GM12878 (cell line): Measurements from ENCODE around the gene THOC5. TPM values are rescaled to one million over a fixed set of nuclear protein-coding genes. Genes with fewer than 3 reads are reported as not detected.
A peak's percentile ranks its signal among the peaks of the same experiment; 100 is the strongest.

Source experiments
- ATAC-seq: fragments of 200-7000 bp; cut with Tn5 transposase; 3 replicates; pipeline ENCODE4 v1.9.1; 2020; ENCODE audit warnings: mild to moderate bottlenecking, moderate library complexity
- BruUV-seq: library from RNA; stranded (reverse); fragments of 400-500 nt; replicated peaks from 2 replicates; lab custom pipeline; 2021; lab: Mats Ljungman, UMichigan
- CTCF ChIA-PET: fragments of 300-600 bp; sonication (Branson Sonifier 250); formaldehyde crosslinking; extraction: SDS; loops from one replicate; lab custom pipeline; 2021; ENCODE audit warnings: inconsistent platforms; lab: Yijun Ruan, JAX
- POLR2A ChIA-PET: fragments of 350-600 bp; formaldehyde crosslinking; extraction: SDS; loops from one replicate; lab custom pipeline; 2021; ENCODE audit warnings: inconsistent platforms; lab: Charles Lee
- RAD21 ChIA-PET: fragments of 300-600 bp; sonication (Branson Sonifier 250); formaldehyde crosslinking; loops from one replicate; lab custom pipeline; 2023; ENCODE audit warnings: antibody characterized with exemption; ENCODE audit not compliant: unreplicated experiment; lab: Charles Lee
- SMC1A ChIA-PET: fragments of 300-600 bp; sonication (Branson Sonifier 250); formaldehyde crosslinking; loops from one replicate; lab custom pipeline; 2023; ENCODE audit not compliant: unreplicated experiment, uncharacterized antibody; lab: Charles Lee
- DNase-seq: peaks from one replicate; pipeline ENCODE4 v3.0.0-alpha.2; 2011; ENCODE audit warnings: low read depth, low spot score
- FAIRE-seq: peaks from 3 replicates; lab custom pipeline; 2011; peaks lifted over from hg19 to GRCh38; lab: Jason Lieb, UNC
- H2AFZ ChIP-seq: 2 replicates; pipeline ENCODE4 v1.6.0; 2011; ENCODE audit warnings: low read depth, low read length, control low read depth; ENCODE audit not compliant: control insufficient read depth
- H3K27ac ChIP-seq: 2 replicates; pipeline ENCODE4 v1.5.1; 2011; ENCODE audit warnings: control low read depth; ENCODE audit not compliant: control insufficient read depth, insufficient read depth
- H3K27me3 ChIP-seq, 2 experiments: replicated peaks in 1 of 2; 2 replicates each; pipeline versions ENCODE4 v1.6.0 to v1.6.1; 2011; ENCODE audit warnings: low read length in 1 of 2; ENCODE audit not compliant: control insufficient read depth in 2 of 2, insufficient read depth in 2 of 2
- H3K36me3 ChIP-seq, 2 experiments: 2 replicates each; pipeline ENCODE4 v1.5.1; 2011; ENCODE audit warnings: low read length in 1 of 2; ENCODE audit not compliant: control insufficient read depth in 2 of 2, insufficient read depth in 2 of 2
- H3K4me1 ChIP-seq: 2 replicates; pipeline ENCODE4 v1.6.1; 2011; ENCODE audit warnings: mild to moderate bottlenecking, low read length, moderate library complexity, mixed read lengths; ENCODE audit not compliant: control insufficient read depth, insufficient read depth
- H3K4me2 ChIP-seq: 2 replicates; pipeline ENCODE4 v1.6.0; 2011; ENCODE audit warnings: control low read depth; ENCODE audit not compliant: control insufficient read depth, insufficient read depth
- H3K4me3 ChIP-seq: fragments of 200-600 bp; sonication (generic); 2 replicates; pipeline ENCODE4 v1.5.1; 2016
- H3K79me2 ChIP-seq: 2 replicates; pipeline ENCODE4 v1.6.0; 2011; ENCODE audit warnings: low read length; ENCODE audit not compliant: control insufficient read depth, insufficient read depth
- H3K9ac ChIP-seq: 2 replicates; pipeline ENCODE4 v1.8.0; 2011; ENCODE audit warnings: low read length, control low read depth, mixed read lengths; ENCODE audit not compliant: control insufficient read depth, insufficient read depth
- H3K9me3 ChIP-seq: replicated peaks from 3 replicates; pipeline ENCODE4 v1.5.1; 2011; ENCODE audit warnings: mild to moderate bottlenecking, low read length; ENCODE audit not compliant: control insufficient read depth, insufficient read depth
- H4K20me1 ChIP-seq: 2 replicates; pipeline ENCODE4 v1.6.0; 2011; ENCODE audit not compliant: control insufficient read depth, insufficient read depth
- ASH2L ChIP-seq: fragments of 300-600, 200-600 bp; sonication (generic); IDR thresholded peaks from 2 replicates; pipeline ENCODE4 v1.6.1; 2017; ENCODE audit warnings: low read depth, mild to moderate bottlenecking, borderline replicate concordance
- BCL3 ChIP-seq: IDR thresholded peaks from 2 replicates; pipeline ENCODE4 v1.6.1; 2011; ENCODE audit warnings: borderline replicate concordance, low read depth, mild to moderate bottlenecking, moderate library complexity, low read length; ENCODE audit not compliant: insufficient read depth, poor library complexity, severe bottlenecking
- BCLAF1 ChIP-seq: fragments of 450-650 bp; IDR thresholded peaks from 2 replicates; pipeline ENCODE4 v1.6.1; 2017; ENCODE audit warnings: antibody characterized with exemption, mild to moderate bottlenecking, moderate library complexity
- BRCA1 ChIP-seq: IDR thresholded peaks from 2 replicates; pipeline ENCODE4 v1.6.1; 2011; ENCODE audit warnings: low read depth, low read length, improper control_type of control experiment
- CBFB ChIP-seq: IDR thresholded peaks from 2 replicates; pipeline ENCODE4 v1.6.1; 2016; ENCODE audit warnings: antibody characterized with exemption, low read depth
- CHD1 ChIP-seq: IDR thresholded peaks from 2 replicates; pipeline ENCODE4 v1.6.1; 2012; ENCODE audit warnings: low read depth, low read length, improper control_type of control experiment
- GATAD2B ChIP-seq: fragments of 450-650 bp; conservative IDR thresholded peaks from 2 replicates; pipeline ENCODE4 v1.6.1; 2017; ENCODE audit warnings: low read depth, mild to moderate bottlenecking, moderate library complexity
- IKZF1 ChIP-seq: fragments of 450-650 bp; conservative IDR thresholded peaks from 2 replicates; pipeline ENCODE4 v1.6.1; 2017; ENCODE audit warnings: antibody characterized with exemption, mild to moderate bottlenecking
- IRF3 ChIP-seq: fragments of 450-650 bp; IDR thresholded peaks from 2 replicates; pipeline ENCODE4 v1.6.1; 2014; ENCODE audit warnings: mild to moderate bottlenecking
- IRF4 ChIP-seq: IDR thresholded peaks from 2 replicates; pipeline ENCODE4 v1.6.1; 2011; ENCODE audit warnings: low read depth, low read length
- IRF5 ChIP-seq: fragments of 450-650 bp; IDR thresholded peaks from 2 replicates; pipeline ENCODE4 v1.6.1; 2017; ENCODE audit warnings: borderline replicate concordance
- MEF2B ChIP-seq: fragments of 450-650 bp; IDR thresholded peaks from 2 replicates; pipeline ENCODE4 v1.6.1; 2018; ENCODE audit warnings: mild to moderate bottlenecking, moderate library complexity; ENCODE audit not compliant: partially characterized antibody, poor library complexity, severe bottlenecking
- NRF1 ChIP-seq: conservative IDR thresholded peaks from 2 replicates; pipeline ENCODE4 v1.6.1; 2011; ENCODE audit warnings: mild to moderate bottlenecking, low read depth, low read length, improper control_type of control experiment
- POLR2A ChIP-seq: IDR thresholded peaks from 2 replicates; pipeline ENCODE4 v1.6.1; 2011; ENCODE audit warnings: low read depth, mild to moderate bottlenecking, low read length
- RFX5 ChIP-seq: IDR thresholded peaks from 2 replicates; pipeline ENCODE4 v1.6.1; 2011; ENCODE audit warnings: low read depth, low read length, improper control_type of control experiment
- TBL1XR1 ChIP-seq: IDR thresholded peaks from 2 replicates; pipeline ENCODE4 v1.6.1; 2012; ENCODE audit warnings: low read depth, low read length, improper control_type of control experiment
- WGBS: methylation state at CpG from one replicate; pipeline ENCODE4 v1.1.6; 2016; ENCODE audit warnings: low lambda C conversion rate; ENCODE audit not compliant: insufficient replicate concordance, insufficient coverage; ENCODE audit errors: missing lambda C conversion rate; 5-methylcytosine and 5-hydroxymethylcytosine counted together
- in situ Hi-C: fragments of 300-500 bp; cut with MboI; formaldehyde crosslinking; loops from 9 replicates; pipeline ENCODE4 v1.14.3; 2018; ENCODE audit warnings: mixed read lengths
- intact Hi-C: fragments of 100-400 bp; cut with micrococcal nuclease; formaldehyde crosslinking; loops from one replicate; pipeline ENCODE4 v1.14.2; 2022; ENCODE audit not compliant: unreplicated experiment
- polyA plus RNA-seq, 11 experiments: library from polyadenylated mRNA; depleted of rRNA in 4 of 11; unstranded in 6 of 11; stranded (reverse) in 5 of 11; fragments of >200 nt; fragmentation: Nextera tagmentation in 4 of 11; fragmentation: Illumina TruSeq in 1 of 11; extraction: Ambion mirVana in 4 of 11; extraction: Trizol in 1 of 11; gene quantifications; 1 replicate in 1 of 11; 2 replicates in 10 of 11; pipeline versions ENCODE4 v1.2.1 to v1.2.3, GENCODE V29; 2011 to 2016; ENCODE audit warnings: inconsistent platforms in 2 of 11, missing spikeins in 2 of 11, low read depth in 1 of 11
- total RNA-seq, 4 experiments: library from RNA; depleted of rRNA in 3 of 4; stranded (reverse); fragments of >200 nt in 3 of 4; fragmentation: Illumina TruSeq in 1 of 4; extraction: Trizol in 1 of 4; gene quantifications; 2 replicates each; pipeline versions ENCODE4 v1.2.1 to v1.2.3, GENCODE V29; 2013 to 2021
- TF ChIP-seq, protein P1 (sequence below): IDR thresholded peaks from 2 replicates; pipeline ENCODE4 v1.6.1; 2012; ENCODE audit warnings: low read depth, low read length, improper control_type of control experiment

The THOC5 gene
- total and polyA plus RNA-seq, 10 of the 15 experiments (the other 5 are each of a cell fraction or from before 2014, with no cell fraction given) = 20.9 to 44.9 (median 31.4) TPM

DNA sequence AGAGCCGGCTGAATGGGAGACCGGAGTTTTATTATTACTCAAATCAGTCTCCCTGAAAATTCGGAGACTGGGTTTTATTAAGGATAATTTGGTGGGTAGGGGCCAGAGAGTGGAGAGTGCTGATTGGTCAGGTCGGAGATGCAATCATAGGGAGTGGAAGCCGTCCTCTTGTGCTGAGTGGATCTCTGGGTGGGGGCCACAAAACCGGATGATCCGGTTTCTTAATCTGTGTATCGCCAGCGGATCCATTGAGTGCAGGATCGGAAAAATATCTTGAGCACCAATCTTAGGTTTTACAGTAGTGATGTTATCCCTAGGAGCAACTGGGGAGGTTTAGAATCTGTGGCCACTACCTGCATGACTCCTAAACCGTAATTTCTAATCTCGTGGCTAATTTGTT lies 28.2 kb upstream of the THOC5 start:
- H3K36me3 ChIP-seq = no peaks in the 10 kb centered on the region; a peak in 1 of 4 replicates
- H2AFZ ChIP-seq = no peak overlapping the region
- in situ Hi-C loops = no loop called here
- no peaks in the 10 kb centered on the region for H4K20me1 ChIP-seq
- BruUV-seq = TSS peak; percentile 97
- SMC1A ChIA-PET = no interaction called here
- no peak overlapping the region for H3K9ac ChIP-seq
- H3K4me3 ChIP-seq = peak overlapping the region; percentile 99
- no peaks in the 10 kb centered on the region for H3K9me3 ChIP-seq
- FAIRE-seq (no peak), DNase-seq (no peak)
- intact Hi-C loops = loop anchor here (2.0 kb wide), 2 partner anchors 21 to 29 kb away; partner anchors contain the start of genes NF2 and THOC5
- POLR2A ChIA-PET = interaction anchor here (0.6 to 0.7 kb wide), 6 partner anchors 8 to 622 kb away, joined by 3 to 11 read pairs (median 6); no protein-coding TSS in a partner anchor
- CTCF ChIA-PET = no interaction called here
- no peak overlapping the region for H3K27ac ChIP-seq
- H3K4me2 ChIP-seq = peak overlapping the region; percentile 56
- no peaks in the 10 kb centered on the region for H3K27me3 ChIP-seq
- TF ChIP-seq TBL1XR1 (no peak), BCL3 (no peak), IRF5 (no peak), CHD1 (no peak), IRF3 (no peak), NRF1 (no peak), BRCA1 (no peak), GATAD2B (no peak), POLR2A (no peak), MEF2B (no peak), ASH2L (no peak), IKZF1 (no peak), IRF4 (no peak), BCLAF1 (no peak), RFX5 (no peak), CBFB (no peak)
- TF ChIP-seq, protein P1, sequence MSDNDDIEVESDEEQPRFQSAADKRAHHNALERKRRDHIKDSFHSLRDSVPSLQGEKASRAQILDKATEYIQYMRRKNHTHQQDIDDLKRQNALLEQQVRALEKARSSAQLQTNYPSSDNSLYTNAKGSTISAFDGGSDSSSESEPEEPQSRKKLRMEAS = no peak
- TF ChIP-seq, all 136 proteins: peak for 0
- WGBS = over 99% methylated on average over 12 of the region's 12 CpGs
- H3K79me2 ChIP-seq = peaks cover 9% of the 10 kb centered on the region
- RAD21 ChIA-PET = no interaction called here
- no peak for ATAC-seq
- peaks cover 4% of the 10 kb centered on the region; the same call in 1 of the 2 replicates for H3K4me1 ChIP-seq
